Gastrocnemius medialis (tissue), 4 donors: ENCODE results near the gene NPHP1.

Experiments
- CTCF ChIP-seq, 5 experiments: fragments of 450-650 bp in 3 of 5; fragments of 200-600 bp in 2 of 5; sonication (generic) in 2 of 5; IDR thresholded peaks in 4 of 5; conservative IDR thresholded peaks in 1 of 5; 1 replicate in 4 of 5; 2 replicates in 1 of 5; pipeline ENCODE4 v1.5.1; 2016 to 2019; ENCODE audit warnings: antibody characterized with exemption in 5 of 5, mild to moderate bottlenecking in 3 of 5, moderate library complexity in 3 of 5
- POLR2A ChIP-seq, 2 donors: fragments of 450-650 bp; IDR thresholded peaks; one replicate each; pipeline ENCODE4 v1.6.1; 2017; ENCODE audit warnings: antibody characterized with exemption in 2 of 2, mild to moderate bottlenecking in 2 of 2, moderate library complexity in 2 of 2

DNA sequence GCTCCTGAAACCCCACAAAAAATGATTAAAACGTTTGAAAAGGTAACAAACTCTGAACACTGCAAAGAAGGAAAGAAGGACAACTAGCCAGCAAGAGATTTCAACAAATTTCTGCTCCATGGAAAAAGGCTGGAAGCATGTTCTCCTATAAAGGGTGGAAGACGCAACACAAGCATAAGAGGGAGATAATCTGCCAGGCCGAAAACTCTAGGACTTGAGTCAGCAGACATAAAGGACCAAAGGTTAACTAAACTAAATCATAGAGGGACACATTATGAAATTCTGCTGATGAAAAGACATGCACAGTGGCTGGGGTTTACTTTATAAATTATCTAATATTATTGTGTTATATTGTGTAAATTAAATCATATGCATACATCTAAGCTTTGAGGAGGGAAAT is 6.8 kb downstream of the NPHP1 start:
- no peak for TF ChIP-seq CTCF (IDR thresholded peaks at IDR 0.05 in 4 of 5, conservative IDR thresholded peaks at IDR 0.05 in 1 of 5)
- no peak for TF ChIP-seq POLR2A (IDR thresholded peaks at IDR 0.05)
